Stimulated activated CD8-positive, alpha-beta memory T cell treated with anti-CD3 and anti-CD28 coated beads, Interleukin-15, amount 100 ng/mL, for 48 hours (primary cell): ENCODE measurements around the gene AGL.
"Not testable (repeated sequence)": the region's sequence is repeated elsewhere in the genome, so short reads cannot be mapped to it uniquely, and the experiment has no call there.

Experiments
- DNase-seq, 2 donors: peaks; one replicate each; pipeline ENCODE4 v3.0.0-alpha.2; 2020; ENCODE audit warnings: low read depth in 2 of 2

Gene AGL

DNA sequence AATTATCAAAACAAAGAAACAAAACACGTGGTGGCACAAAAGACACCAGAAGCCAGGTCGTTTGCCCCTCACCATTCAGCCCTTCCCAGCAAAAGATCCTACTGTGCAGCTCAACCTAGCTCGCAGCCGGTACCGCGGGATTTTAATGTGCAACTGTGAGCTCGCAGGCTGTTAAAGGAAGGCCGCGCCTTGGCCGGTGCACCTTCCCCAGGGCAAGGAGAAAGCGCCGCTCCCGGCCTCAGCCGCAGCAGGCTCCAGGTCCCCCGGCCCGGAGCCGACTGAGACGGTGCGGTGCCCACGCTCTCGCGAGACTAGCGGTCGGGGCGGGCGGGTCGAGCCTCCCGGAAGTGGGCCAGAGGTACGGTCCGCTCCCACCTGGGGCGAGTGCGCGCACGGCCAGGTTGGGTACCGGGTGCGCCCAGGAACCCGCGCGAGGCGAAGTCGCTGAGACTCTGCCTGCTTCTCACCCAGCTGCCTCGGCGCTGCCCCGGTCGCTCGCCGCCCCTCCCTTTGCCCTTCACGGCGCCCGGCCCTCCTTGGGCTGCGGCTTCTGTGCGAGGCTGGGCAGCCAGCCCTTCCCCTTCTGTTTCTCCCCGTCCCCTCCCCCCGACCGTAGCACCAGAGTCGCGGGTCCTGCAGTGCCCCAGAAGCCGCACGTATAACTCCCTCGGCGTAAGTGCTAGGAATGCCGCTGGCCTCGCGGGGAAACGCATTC is at the start of gene AGL:
Gene AGL (plus strand): TSS at position 618 of the 715 bp plus-strand sequence. CDS start 682 bp downstream, outside the sequence.
- DNase-seq: peak; percentile 80 to 84

DNA sequence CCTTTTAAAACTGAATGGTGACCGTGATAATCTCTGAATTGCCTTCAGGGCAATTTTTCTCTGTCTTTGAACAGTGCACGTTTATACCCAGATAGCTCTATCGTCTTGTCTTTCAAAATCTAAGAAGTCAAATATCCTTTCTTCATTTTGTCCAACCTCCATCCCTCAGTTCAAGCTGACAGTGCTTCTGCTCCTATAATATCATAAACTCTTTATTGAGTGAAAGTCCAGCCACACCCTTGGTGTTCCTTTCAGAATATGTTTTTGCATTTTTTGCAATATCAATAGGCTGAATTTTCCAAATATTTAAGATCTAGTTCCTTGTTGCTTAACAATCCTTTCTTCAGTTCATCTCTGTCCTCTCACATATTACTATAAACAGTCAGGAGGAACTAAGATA is 48.6 kb upstream of the AGL start:
- DNase-seq: no peak

DNA sequence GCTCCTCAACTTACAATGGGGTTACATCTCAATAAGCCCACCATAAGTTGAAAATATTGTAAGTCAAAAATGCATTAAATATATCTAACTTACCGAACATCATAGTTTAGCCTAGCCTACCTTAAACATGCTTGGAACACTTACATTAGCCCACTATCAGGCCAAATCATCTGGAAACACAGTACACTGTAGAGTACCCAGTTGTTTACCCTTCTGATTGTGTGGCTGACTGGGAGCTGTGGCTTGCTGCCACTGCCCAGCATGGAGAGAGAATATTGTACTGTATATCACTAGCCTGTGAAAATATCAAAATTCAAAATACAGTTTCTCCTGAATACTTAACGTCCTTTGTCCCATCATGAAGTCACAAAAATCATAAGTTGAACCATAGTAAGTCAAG is 43.3 kb upstream of the AGL start:
- no peak for DNase-seq

DNA sequence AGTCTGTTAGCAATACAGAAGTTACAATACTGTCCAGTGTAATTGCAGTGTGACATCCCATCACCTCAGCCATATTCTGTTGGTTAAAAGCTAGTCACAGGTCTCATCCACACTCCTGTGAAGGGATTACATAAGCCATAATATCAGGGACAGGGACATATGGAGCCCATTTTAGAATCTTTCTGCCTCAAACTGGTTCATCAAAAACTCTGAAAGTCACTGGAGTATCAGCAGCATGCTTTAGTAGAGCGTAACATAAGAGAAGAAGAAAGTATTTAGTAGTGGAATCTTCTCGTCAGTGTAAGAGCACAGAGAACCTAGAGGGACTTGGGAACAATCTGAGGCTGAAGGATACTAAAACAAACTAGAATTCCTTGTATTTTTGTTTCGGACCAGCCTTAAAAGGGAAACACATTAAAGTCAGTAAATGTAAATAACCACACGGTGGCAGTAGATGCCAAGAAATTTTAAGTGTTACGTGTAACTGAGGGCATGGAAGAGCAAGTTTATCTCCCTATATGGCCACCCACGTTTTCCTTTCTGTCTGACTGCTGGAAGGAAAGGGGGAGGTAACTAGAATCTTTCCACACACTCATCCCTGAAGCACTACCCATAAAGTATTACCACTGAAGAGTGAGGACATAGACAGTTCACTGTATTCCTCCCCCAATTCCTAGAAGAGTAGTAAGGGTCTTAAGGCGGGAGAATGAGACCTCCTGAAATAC is 41.6 kb upstream of the AGL start:
- no peak for DNase-seq

DNA sequence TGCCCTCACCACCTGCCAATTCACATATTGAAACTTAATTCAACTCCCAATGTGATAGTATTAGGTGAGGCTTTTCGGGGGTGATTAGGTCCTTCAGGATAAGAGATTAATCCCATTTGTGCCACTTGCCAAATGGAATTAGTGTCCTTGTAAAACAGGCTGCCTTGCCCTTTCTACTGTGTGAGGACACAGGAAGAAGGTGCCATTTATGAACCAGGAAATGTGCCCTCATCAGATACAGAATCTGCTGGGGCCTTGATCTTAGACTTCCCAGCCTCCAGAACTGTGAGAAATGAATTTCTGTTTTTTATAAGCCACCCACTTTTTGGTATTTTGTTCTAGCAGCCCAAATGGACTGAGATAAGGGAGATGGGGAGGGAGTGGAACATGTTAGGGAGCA is 39.1 kb upstream of the AGL start:
- DNase-seq: no peak

DNA sequence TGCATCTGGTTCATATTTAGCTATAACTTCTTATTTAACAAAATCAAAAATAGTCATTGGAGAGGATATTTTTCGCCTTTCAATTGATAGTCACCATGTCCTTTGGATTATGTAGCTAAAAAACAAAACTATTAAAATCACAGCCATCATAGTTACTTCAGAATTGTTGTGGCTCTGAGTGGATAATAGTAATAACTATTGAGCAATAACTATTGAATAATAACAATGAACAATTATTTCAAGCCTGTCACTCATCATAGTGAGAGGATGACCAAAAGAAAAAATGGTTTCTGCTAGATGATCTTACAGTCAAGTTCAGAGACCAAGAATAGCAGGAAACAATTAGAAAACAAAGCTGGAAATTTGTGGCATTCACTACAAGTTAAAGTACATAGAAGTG is 38.4 kb upstream of the AGL start:
- DNase-seq: no peak

DNA sequence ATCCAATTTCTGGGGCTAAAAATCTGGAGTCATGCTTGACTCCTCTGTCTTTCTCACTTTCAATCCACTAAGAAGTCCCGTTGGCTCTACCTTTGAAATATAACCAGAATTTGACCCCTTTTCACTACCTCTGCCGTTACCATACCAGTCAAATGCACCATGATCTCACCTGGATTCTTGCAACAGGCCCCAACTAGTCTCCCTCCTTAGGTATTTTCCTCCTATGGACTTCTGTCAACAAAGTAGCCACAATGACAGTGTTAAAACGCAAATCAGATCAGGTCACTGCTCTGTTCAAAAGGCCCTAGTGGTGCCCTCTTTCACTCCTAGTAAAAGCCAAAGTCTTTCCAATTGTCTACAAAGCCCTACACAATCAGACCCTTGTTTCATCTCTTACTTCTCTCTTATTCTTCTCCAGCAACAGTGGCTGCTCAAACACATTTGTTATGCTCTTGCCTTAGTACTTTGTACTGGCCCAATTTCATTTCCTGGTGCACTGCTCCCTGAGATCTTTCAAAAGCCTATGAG is 35.7 kb upstream of the AGL start:
- DNase-seq: no peak

DNA sequence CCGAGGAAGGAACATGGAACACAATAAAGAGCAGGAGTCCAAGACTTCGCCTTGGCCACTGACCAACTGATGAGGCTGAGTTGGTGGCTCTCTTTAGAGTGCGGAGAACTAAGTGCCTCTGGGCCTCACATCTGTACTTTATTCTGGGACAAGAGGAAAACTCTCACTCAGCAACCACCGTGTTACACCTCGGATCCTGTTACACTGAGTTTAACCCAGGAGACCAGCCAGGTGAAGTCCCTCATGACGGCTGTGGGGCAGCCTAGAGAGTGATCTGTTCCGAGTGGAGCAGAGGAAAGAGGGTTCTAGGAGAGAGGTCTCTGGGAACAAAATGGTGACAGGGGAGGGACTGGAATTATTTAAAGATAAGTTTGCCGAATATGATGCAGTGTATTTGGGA is 33.5 kb upstream of the AGL start:
- no peak for DNase-seq

DNA sequence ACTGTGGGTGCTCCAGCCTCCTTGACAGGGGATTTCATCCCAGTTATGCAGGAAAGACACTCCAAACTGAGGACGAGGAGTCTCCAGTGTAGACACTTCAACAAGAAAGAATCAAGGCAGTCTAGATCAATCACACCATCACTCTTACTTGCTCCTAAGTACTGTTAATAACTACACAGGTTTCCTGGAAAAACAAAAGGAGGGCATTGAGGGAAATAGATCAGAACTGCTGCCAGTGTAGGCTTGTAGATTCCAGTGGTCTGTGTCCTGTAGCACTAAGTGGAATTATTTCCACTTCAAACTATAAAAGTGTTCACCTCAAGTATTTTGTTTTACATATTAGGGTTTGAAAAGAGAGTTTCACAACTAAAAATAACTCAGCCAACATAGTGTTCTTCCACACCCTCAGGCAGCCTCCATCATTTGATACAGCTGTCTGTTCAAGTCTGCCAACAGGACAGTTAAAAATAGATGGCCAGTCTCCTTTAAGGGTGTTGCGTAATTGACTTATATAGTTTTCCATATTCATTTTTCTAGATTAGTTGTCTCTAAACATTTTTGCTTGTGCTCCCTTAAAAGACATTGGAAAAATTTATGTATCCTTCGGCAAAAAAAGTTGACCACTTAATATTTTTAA is 32.0 kb upstream of the AGL start:
- no peak for DNase-seq

DNA sequence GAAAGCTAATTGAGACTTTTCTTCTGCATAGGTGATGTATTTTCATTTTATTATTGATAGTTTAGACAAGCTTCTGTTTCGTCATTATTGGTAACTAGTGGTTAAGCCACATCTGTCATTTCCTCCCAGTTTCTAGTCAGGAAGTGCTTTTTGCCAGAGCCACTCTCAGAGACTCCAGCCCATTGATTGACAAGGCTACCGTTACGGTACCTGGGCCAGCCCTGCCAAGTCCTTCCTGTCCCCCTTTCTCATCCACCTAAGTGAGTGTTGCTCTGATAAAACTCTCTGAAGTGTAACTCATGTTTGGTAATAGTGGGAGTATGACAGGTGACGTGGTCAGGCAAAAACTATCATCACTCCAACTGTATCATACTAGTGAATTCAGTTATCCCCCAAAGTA is 29.6 kb upstream of the AGL start:
- DNase-seq: peak; percentile 9 to 17

DNA sequence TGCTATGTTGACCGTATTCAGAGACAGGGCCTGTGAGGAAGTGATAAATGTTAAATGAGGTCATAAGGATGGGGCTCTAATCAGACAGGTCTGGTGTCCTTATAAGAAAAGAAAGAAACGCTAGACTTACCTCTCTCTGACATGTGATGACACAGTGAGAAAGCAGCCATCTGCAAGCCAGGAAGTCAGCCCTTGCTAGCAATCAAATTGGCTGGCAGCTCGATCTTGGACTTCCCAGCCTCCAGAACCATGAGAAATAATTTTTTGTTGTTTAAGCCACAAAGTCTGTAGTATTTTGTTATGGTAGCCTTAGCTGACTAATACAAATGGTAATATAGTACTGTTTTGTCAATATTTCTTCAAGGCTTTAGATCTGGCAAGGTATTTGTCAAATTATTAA is 25.1 kb upstream of the AGL start:
- DNase-seq: no peak

DNA sequence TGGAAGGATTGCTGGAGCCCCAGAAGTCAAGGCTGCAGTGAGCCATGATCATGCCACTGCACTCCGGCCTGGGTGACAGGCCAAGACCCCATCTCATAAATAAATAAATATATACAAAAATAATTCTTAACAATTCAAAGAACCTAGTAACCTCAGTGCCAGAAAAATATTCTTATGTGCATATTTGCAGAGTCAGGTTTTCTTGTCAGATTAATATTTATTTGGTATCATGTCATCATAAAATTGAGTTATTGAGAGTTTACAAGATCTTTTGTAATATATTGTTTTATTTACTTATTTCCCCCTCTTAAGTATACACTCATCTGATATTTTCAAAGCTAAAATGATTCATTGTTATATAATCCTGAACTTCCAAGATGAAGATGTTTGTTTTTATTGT is 24.5 kb upstream of the AGL start:
- no peak for DNase-seq

DNA sequence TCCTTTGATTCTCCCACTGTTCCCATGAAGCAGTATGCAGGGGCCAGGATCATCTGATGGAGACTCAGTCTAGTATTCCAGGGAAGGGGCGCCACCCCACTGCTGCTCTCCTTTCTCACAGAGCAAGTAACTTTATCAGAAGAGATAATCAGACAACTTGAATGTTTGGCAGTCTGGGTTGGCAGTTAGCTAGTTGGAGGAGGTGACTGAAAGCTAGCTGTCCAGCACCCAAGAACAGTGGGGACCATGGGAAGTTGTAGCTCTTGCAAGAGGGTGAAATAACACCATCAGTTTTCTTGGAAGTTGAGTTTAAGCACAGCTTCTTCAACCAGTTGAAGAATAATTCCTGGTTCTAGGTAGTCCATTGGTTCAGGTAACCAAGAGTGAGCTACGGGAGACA is 22.2 kb upstream of the AGL start:
- DNase-seq: no peak

DNA sequence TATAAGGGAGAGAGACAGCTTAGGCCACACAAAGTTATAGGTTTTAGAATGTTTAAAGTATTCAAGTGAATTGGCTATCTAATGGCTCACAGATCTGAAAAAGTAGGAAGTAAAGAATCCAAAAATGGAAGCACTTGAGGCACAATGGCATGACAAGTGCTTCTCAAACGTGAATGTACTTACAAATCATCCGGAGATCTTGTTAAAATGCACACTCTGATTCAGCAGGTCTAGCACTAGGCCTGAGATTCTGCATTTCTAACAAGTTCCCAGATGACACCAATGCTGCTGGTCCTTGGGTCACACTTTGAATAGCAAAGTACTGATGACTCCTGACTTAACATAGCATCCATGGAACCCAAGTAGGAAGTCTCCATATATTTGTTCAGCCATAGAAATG is 20.9 kb upstream of the AGL start:
- DNase-seq: no peak

DNA sequence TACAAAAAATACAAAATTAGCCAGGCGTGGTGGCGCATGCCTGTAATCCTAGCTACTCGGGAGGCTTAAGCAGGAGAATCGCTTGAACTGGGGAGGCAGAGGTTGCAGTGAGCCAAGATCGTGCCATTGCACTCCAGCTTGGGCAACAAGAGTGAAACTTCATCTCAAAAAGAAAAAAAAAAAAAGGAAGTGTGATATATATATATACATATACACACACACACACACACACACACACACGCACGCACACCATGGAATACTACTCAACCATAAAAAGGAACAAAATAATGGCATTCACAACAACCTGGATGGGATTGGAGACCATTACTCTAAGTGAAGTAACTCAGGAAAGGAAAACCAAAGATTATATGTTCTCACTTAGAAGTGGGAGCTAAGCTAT is 16.2 kb upstream of the AGL start:
- not testable (repeated sequence) for DNase-seq

DNA sequence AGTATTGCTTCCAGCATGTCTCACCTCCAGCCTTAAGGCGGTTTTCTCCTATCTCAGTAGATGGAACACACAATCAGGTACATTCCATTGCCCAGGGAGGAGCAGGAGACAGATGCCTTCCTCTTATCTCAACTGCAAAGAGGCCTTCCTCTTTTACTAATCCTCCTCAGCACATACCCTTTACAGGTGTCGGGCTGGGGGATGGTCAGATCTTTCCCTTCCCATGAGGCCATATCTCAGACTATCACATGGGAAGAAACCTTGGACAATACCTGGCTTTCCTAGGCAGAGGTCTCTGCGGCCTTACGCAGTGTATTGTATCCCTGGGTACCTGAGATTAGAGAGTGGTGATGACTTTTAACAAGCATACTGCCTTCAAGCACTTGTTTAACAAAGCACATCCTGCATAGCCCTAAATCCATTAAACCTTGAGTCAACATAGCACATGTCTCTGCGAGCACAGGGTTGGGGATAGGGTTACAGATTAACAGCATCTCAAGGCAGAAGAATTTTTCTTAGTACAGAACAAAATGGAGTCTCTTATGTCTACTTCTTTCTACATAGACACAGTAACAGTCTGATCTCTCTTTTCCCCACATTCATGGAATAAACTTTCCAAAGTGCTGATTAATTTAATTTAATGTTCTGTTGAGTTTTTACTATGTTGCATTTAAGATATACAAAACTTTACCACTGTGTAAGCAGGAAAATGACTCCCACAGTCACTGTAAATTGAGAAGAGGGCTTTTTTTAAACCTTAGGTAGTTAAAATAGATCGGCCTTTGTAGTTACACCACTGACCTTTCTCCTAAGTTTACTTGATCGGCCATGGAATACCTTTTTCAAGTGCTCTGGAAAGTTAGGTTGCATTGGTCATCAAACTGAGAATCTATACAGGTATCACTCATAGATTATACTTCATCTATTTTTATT is 13.7 kb upstream of the AGL start:
- DNase-seq: not testable (repeated sequence)

DNA sequence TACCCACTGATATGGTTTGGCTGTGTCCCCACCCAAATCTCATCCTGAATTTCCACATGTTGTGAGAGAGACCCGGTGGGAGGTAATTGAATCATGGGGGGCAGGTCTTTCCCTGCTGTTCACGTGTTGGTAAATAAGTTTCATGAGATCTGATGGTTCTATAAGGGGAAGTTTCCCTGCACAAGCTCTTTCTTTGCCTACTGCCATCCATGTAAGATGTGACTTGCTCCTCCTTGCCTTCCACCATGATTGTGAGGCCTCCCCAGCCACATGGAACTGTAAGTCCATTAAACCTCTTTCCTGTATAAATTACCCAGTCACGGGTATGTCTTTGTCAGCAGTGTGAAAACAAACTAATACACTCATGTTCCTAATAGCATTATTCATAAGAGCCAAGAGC is 9.8 kb upstream of the AGL start:
- DNase-seq: not testable (repeated sequence)

DNA sequence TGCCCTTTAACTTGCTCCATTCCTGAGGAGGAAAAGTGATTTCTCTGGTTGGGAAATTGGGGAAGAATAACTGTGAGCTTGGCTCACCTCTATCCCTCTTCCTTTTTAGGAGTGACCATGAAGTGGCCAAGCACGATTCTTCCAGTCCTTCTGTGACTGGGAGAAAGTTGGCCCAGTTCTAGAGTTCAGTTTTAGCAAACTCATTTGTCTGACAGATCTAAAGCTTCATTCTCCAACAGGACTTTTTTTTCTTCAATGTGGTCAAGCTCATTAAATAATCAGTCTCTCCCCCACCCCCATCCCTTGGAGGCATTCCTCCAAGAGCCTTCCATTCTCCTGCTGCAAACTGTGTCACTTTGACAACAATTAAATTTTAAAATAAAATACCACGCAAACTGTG is 6.4 kb upstream of the AGL start:
- DNase-seq: no peak

DNA sequence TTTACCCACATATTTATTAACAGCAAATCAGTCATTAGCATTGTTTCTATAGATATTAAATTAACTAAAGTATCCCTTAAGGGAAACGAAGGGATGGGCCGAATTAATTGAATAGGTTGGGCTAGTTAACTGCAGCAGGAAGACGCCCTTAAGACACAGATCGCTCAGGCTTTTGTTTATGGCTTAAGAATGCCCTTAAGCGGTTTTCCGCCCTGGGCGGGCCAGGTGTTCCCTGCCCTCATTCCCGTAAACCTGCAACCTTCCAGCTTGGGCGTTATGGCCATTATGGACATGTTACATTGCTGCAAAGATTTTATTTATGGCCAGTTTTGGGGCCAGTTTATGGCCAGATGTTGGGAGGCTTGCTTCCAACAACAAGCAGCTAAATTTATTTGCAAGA is 5.0 kb upstream of the AGL start:
- DNase-seq: not testable (repeated sequence)

DNA sequence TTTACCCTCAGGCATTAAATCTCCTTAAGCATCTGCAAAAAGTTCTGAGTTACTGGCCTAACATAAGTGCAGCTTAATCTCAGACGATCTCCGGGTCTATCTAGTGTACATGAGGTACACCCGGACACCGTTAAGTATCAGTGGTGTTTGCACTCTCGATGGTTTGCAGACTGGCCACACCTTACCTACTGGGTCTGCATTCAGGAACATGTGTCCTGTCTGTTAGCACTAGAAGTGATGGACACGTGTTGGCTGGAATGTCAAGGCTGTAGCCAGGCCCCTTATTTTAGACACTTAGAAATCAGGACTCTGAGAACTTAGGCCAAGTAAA is 783 bp upstream of the AGL start:
- no peak for DNase-seq

DNA sequence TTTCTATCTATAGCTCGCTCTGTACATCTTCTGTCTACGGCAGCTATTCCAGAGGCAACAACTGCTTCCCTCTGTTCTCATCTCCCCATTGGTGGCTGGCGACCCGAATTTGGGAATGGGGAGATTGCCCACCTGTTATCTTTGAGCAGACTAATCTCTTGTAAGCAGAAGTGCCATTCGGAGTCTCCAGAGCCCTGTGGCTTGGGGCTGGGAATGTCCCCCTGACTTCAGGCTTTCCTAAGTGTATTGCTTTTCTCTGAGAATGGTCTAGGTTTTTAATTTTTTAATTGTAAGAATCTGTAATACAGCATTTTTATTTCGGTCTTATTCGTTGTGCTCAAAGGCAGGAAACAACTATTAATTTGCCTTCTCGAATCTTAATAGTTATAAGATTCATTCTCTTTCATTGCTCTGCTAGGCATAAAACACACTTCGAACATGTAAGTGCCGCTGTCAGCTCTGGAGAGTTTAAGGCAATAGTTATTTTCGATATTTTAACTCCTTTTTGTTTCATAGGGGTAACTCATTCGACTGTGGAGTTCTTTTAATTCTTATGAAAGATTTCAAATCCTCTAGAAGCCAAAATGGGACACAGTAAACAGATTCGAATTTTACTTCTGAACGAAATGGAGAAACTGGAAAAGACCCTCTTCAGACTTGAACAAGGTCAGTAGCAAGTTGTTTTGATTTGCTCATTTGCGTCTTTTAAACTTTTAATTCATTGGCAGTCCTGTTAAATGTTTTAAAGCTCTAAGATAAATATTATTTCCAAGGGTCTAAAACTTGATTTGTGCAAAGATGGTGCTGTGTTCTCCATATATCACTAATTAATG is 514 bp downstream of the AGL start:
- DNase-seq: no peak
